WERI-Rb-1 (cell line): ENCODE results near the gene BCAR3.
"Not testable (repeated sequence)": the region's sequence is repeated elsewhere in the genome, so short reads cannot be mapped to it uniquely, and the experiment has no call there.

Source experiments
- DNase-seq: peaks from one replicate; pipeline ENCODE4 v3.0.0-alpha.2; 2020
- H3K27ac ChIP-seq: fragments of 250-450 bp; sonication (Bioruptor Pico); 2 replicates; pipeline ENCODE4 v1.5.1; 2020; ENCODE audit warnings: mild to moderate bottlenecking, moderate library complexity
- H3K27me3 ChIP-seq: fragments of 250-450 bp; sonication (Bioruptor Pico); 2 replicates; pipeline ENCODE4 v1.5.1; 2021; ENCODE audit warnings: mild to moderate bottlenecking, low read depth, moderate library complexity; ENCODE audit not compliant: insufficient read depth, severe bottlenecking
- H3K36me3 ChIP-seq: fragments of 250-450 bp; sonication (Bioruptor Pico); 2 replicates; pipeline ENCODE4 v1.5.1; 2020; ENCODE audit warnings: mild to moderate bottlenecking, moderate library complexity
- H3K4me3 ChIP-seq: 2 replicates; pipeline ENCODE4 v1.5.1; 2011; ENCODE audit warnings: low read depth, mild to moderate bottlenecking, control low read depth, low read length
- H3K9me3 ChIP-seq: fragments of 250-450 bp; sonication (Bioruptor Pico); 2 replicates; pipeline ENCODE4 v1.5.1; 2021; ENCODE audit warnings: mild to moderate bottlenecking, moderate library complexity; ENCODE audit not compliant: severe bottlenecking
- TF ChIP-seq, protein P1 (sequence below): IDR thresholded peaks from 2 replicates; pipeline ENCODE4 v1.5.1; 2011; ENCODE audit warnings: low read depth, mild to moderate bottlenecking, control low read depth, inconsistent platforms, low read length

Gene BCAR3

DNA sequence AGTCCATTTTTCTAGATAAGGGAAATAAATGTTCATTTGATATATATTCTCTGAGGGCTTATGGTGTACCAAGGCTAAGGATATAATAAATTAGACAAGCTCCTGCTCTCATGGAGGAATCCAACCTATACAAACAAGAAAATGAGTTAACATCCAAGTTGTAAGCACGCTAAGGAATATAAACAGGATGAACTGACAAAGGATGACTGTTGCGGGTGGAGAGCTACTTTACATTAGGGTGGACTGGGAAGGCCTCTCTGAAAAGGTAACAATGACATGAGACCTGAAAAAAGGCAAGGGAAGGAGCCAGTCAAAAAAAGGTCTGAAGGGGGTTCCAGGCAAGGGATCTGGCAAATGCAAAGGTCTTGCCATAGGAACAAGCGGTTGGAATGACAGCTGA, 3.1 kb downstream of the BCAR3 start:
- no peak for DNase-seq
- TF ChIP-seq, protein P1, sequence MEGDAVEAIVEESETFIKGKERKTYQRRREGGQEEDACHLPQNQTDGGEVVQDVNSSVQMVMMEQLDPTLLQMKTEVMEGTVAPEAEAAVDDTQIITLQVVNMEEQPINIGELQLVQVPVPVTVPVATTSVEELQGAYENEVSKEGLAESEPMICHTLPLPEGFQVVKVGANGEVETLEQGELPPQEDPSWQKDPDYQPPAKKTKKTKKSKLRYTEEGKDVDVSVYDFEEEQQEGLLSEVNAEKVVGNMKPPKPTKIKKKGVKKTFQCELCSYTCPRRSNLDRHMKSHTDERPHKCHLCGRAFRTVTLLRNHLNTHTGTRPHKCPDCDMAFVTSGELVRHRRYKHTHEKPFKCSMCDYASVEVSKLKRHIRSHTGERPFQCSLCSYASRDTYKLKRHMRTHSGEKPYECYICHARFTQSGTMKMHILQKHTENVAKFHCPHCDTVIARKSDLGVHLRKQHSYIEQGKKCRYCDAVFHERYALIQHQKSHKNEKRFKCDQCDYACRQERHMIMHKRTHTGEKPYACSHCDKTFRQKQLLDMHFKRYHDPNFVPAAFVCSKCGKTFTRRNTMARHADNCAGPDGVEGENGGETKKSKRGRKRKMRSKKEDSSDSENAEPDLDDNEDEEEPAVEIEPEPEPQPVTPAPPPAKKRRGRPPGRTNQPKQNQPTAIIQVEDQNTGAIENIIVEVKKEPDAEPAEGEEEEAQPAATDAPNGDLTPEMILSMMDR, result no peak
- Histone ChIP-seq H3K4me3 (no peak overlapping the region), H3K9me3 (no peaks in the 10 kb centered on the region), H3K27me3 (no peaks in the 10 kb centered on the region), H3K36me3 (no peaks in the 10 kb centered on the region), H3K27ac (no peak overlapping the region)

DNA sequence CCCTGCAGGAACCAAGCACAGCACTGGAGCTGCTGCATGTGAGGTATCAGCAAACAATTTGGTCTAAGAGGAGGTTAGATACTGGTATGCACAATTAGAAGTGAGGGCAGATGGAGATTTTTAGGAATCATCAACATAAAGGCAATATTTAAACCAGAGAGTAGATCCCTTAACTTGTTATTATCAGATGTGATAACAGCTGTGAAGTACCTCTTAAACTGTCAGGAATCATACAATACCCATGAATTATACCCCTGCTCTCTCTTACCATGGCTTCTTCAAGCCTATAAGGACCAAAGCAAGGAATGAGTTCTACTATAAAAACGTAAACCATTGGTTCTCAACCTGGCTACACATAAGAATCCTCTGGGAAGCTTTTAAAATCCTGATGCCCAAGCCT, 3.9 kb downstream of the BCAR3 start:
- Histone ChIP-seq H3K27ac (no peak overlapping the region), H3K27me3 (no peaks in the 10 kb centered on the region), H3K36me3 (no peaks in the 10 kb centered on the region), H3K4me3 (no peak overlapping the region), H3K9me3 (no peaks in the 10 kb centered on the region)
- DNase-seq, result no peak
- TF ChIP-seq, protein P1, result no peak

DNA sequence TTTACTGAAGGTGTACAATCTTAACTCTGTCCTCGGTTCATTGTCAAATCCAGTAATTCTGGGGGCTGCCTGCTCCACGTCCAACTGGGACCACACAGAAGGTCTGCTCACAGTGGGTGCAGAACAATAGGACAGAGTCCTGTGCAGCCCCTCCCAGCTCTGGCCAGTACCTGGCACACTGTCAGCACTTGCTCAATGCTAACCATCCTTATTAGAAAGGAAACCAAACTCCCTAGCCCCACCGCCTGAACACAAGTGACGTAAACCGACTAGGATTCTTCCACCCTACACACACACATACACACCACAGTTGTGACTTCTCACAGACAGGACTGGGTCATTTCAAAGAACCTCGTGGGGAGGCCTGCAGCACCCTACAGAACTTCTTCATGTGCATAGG, 5.2 kb downstream of the BCAR3 start:
- Histone ChIP-seq H3K4me3 (no peak overlapping the region), H3K27me3 (no peaks in the 10 kb centered on the region), H3K9me3 (no peaks in the 10 kb centered on the region), H3K36me3 (no peaks in the 10 kb centered on the region), H3K27ac (no peak overlapping the region)
- DNase-seq, result no peak
- TF ChIP-seq, protein P1, result no peak

DNA sequence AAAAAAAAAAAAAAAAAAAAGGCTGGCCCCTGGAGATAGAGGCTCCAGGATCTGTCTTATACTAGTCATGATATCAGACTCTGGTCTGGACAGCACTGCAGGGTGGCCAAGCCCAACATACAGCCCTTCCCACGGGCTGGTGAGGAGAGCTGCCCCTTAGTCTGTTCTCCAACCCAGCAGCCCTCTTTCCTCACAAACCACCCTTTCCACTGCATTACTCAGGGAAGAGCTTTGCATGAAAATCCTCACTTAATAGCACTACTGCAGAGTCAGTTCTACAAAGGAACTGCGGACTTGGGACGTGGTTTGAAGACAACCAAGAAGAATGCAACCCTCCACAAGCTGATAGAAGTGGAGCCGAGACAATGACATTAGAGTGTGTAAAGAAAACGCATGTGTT, 5.7 kb downstream of the BCAR3 start:
- TF ChIP-seq, protein P1, result no peak
- Histone ChIP-seq H3K4me3 (no peak overlapping the region), H3K27ac (no peak overlapping the region), H3K27me3 (no peaks in the 10 kb centered on the region), H3K9me3 (no peaks in the 10 kb centered on the region), H3K36me3 (no peaks in the 10 kb centered on the region)
- no peak for DNase-seq

DNA sequence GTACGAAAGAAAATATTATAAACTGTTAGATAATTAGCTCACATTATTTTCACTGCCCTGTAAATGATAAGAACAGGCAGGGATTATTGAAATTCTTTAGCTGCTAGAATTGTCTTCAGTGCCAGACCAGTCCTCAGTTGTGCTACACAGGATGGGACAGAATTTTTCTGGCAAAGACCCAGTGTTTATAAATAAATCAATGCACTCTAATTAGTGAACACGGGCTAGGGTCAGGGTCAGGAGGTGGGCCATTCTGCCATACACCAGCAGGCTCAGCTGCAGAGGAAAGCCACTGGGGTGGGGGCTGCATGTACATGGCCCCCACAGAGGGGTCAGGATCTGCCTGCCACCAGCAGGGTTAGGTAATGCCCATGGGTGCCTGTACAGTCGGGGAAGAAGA, 6.4 kb downstream of the BCAR3 start:
- TF ChIP-seq, protein P1, result no peak
- H3K36me3 ChIP-seq, result no peaks in the 10 kb centered on the region
- no peaks in the 10 kb centered on the region for H3K27me3 ChIP-seq
- H3K4me3 ChIP-seq, result no peak overlapping the region
- no peaks in the 10 kb centered on the region for H3K9me3 ChIP-seq
- H3K27ac ChIP-seq, result no peak overlapping the region
- no peak for DNase-seq

DNA sequence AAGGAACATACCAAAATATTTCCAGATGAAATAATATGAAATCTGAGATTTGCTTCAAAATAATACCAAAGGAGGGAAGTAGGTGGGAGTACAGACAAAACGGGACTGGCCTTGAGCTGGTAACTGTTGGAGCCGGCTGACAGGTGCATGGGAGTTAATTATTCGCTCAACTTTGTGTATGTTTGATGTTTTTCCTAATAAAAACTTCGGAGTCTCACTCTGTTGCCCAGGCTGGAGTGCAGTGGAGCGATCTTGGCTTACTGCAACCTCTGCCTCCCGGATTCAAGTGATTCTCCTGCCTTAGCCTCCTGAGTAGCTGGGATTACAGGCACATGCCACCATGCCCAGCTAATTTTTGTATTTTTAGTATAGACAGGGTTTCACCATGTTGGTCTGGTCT, 7.6 kb downstream of the BCAR3 start:
- not testable (repeated sequence) for H3K36me3 ChIP-seq, H3K27me3 ChIP-seq, H3K4me3 ChIP-seq, H3K9me3 ChIP-seq, DNase-seq, H3K27ac ChIP-seq
